H1 (cell line): ENCODE data around the gene SLC11A1. TPM values are rescaled to one million over a fixed set of nuclear protein-coding genes. Genes with fewer than 3 reads are reported as not detected.

ENCODE experiments used
- CTCF ChIA-PET: fragments of 300-600 bp; sonication (Branson Sonifier 250); formaldehyde crosslinking; loops from one replicate; lab custom pipeline; 2021; ENCODE audit not compliant: partially characterized antibody; lab: Charles Lee
- POLR2A ChIA-PET: fragments of 300-600 bp; sonication (Branson Sonifier 250); formaldehyde crosslinking; loops from one replicate; lab custom pipeline; 2021; ENCODE audit warnings: inconsistent platforms; ENCODE audit not compliant: partially characterized antibody; lab: Charles Lee
- DNase-seq, 2 experiments: peaks; one replicate each; pipeline versions ENCODE4 v3.0.0 to v3.0.0-alpha.2; 2010 to 2022; ENCODE audit warnings: low spot score in 2 of 2, low read depth in 1 of 2, mixed read lengths in 1 of 2
- FAIRE-seq: peaks from 2 replicates; lab custom pipeline; 2011; peaks lifted over from hg19 to GRCh38; lab: Jason Lieb, UNC
- H2AFZ ChIP-seq: 2 replicates; pipeline ENCODE4 v1.8.1; 2012; ENCODE audit warnings: low read length, inconsistent platforms
- H2AK5ac ChIP-seq: 2 replicates; pipeline ENCODE4 v1.6.1; 2013; ENCODE audit warnings: low read depth, low read length
- H2BK120ac ChIP-seq: replicated peaks from 2 replicates; pipeline ENCODE3; 2013; ENCODE audit warnings: low read depth, low read length, inconsistent platforms
- H2BK12ac ChIP-seq: 2 replicates; pipeline ENCODE4 v1.6.1; 2013; ENCODE audit warnings: low read depth, low read length
- H2BK15ac ChIP-seq: 2 replicates; pipeline ENCODE4 v1.6.1; 2013; ENCODE audit warnings: low read length
- H2BK20ac ChIP-seq: 2 replicates; pipeline ENCODE4 v1.6.1; 2013; ENCODE audit warnings: low read length
- H2BK5ac ChIP-seq: 2 replicates; pipeline ENCODE4 v1.6.1; 2013; ENCODE audit warnings: low read depth, low read length
- H3K14ac ChIP-seq: 2 replicates; pipeline ENCODE4 v1.6.1; 2013; ENCODE audit warnings: inconsistent platforms; ENCODE audit not compliant: insufficient read length
- H3K18ac ChIP-seq: 2 replicates; pipeline ENCODE4 v1.6.1; 2013; ENCODE audit warnings: low read length; ENCODE audit errors: extremely low read depth
- H3K23ac ChIP-seq: 2 replicates; pipeline ENCODE4 v1.6.1; 2013; ENCODE audit warnings: inconsistent platforms; ENCODE audit not compliant: insufficient read length
- H3K23me2 ChIP-seq: 2 replicates; pipeline ENCODE4 v1.6.1; 2013; ENCODE audit warnings: low read depth, low read length
- H3K27ac ChIP-seq: 2 replicates; pipeline ENCODE4 v1.6.1; 2011; ENCODE audit warnings: low read depth, low read length, inconsistent platforms
- H3K27me3 ChIP-seq, 4 experiments: replicated peaks in 1 of 4; 1 replicate in 1 of 4; 2 replicates in 3 of 4; pipeline versions ENCODE4 v1.6.1 to v1.8.1; 2011 to 2013; ENCODE audit warnings: low read length in 3 of 4, mild to moderate bottlenecking in 3 of 4, inconsistent platforms in 2 of 4, mixed read lengths in 2 of 4, moderate library complexity in 1 of 4; ENCODE audit not compliant: control insufficient read depth in 3 of 4, insufficient read depth in 3 of 4; ENCODE audit errors: extremely low read depth in 1 of 4
- H3K36me3 ChIP-seq, 4 experiments: 2 replicates each; pipeline versions ENCODE4 v1.6.1 to v1.8.1; 2011 to 2013; ENCODE audit warnings: mild to moderate bottlenecking in 4 of 4, low read length in 3 of 4, moderate library complexity in 2 of 4, control low read depth in 1 of 4, inconsistent platforms in 1 of 4; ENCODE audit not compliant: insufficient read depth in 4 of 4, control insufficient read depth in 2 of 4
- H3K4ac ChIP-seq: replicated peaks from 2 replicates; pipeline ENCODE3; 2013; ENCODE audit warnings: low read length, low read depth, mixed read lengths, inconsistent platforms; ENCODE audit not compliant: insufficient read length
- H3K4me1 ChIP-seq, 4 experiments: replicated peaks in 1 of 4; 1 replicate in 1 of 4; 2 replicates in 3 of 4; pipeline versions ENCODE4 v1.6.1 to v1.8.1; 2011 to 2013; ENCODE audit warnings: low read length in 3 of 4, inconsistent platforms in 2 of 4, mixed read lengths in 1 of 4; ENCODE audit not compliant: insufficient read depth in 4 of 4, control insufficient read depth in 3 of 4
- H3K4me2 ChIP-seq, 2 experiments: 2 replicates each; pipeline versions ENCODE4 v1.6.1 to v1.8.1; 2011 to 2013; ENCODE audit warnings: low read depth in 2 of 2, low read length in 2 of 2, control low read depth in 1 of 2, inconsistent platforms in 1 of 2, mild to moderate bottlenecking in 1 of 2; ENCODE audit not compliant: insufficient read depth in 1 of 2
- H3K4me3 ChIP-seq, 4 experiments: fragments of 200-600, 300-600 bp in 1 of 4; sonication (generic), shearing (Covaris generic), sonication (Bioruptor Twin) in 1 of 4; 2 replicates each; pipeline versions ENCODE4 v1.5.1 to v1.8.1; 2011 to 2016; ENCODE audit warnings: low read length in 4 of 4, low read depth in 3 of 4, control low read depth in 2 of 4, inconsistent platforms in 2 of 4, mild to moderate bottlenecking in 2 of 4, mixed read lengths in 1 of 4, moderate library complexity in 1 of 4; ENCODE audit not compliant: insufficient read depth in 2 of 4; ENCODE audit errors: extremely low read depth in 1 of 4
- H3K56ac ChIP-seq: replicated peaks from 2 replicates; pipeline ENCODE3; 2013; ENCODE audit warnings: low read depth, mild to moderate bottlenecking, mixed read lengths, low read length, inconsistent platforms; ENCODE audit not compliant: insufficient read length
- H3K79me1 ChIP-seq: 2 replicates; pipeline ENCODE4 v1.6.1; 2013; ENCODE audit warnings: low read depth, low read length, control low read depth
- H3K79me2 ChIP-seq, 2 experiments: 2 replicates each; pipeline versions ENCODE4 v1.6.1 to v1.8.1; 2012 to 2013; ENCODE audit warnings: low read length in 2 of 2, mild to moderate bottlenecking in 2 of 2, inconsistent platforms in 1 of 2; ENCODE audit not compliant: insufficient read depth in 2 of 2, control insufficient read depth in 1 of 2
- H3K9ac ChIP-seq, 4 experiments: replicated peaks in 1 of 4; 1 replicate in 1 of 4; 2 replicates in 3 of 4; pipeline versions ENCODE4 v1.6.1 to v1.8.1; 2011 to 2013; ENCODE audit warnings: low read depth in 3 of 4, low read length in 3 of 4, control low read depth in 2 of 4, mild to moderate bottlenecking in 2 of 4, moderate library complexity in 2 of 4, inconsistent platforms in 1 of 4; ENCODE audit errors: extremely low read depth in 1 of 4
- H3K9me3 ChIP-seq, 2 experiments: 2 replicates each; pipeline versions ENCODE4 v1.6.1 to v1.8.1; 2012 to 2013; ENCODE audit warnings: mild to moderate bottlenecking in 2 of 2, moderate library complexity in 2 of 2, control low read depth in 1 of 2, inconsistent platforms in 1 of 2, low read depth in 1 of 2, low read length in 1 of 2, mixed read lengths in 1 of 2; ENCODE audit not compliant: insufficient read depth in 2 of 2
- H4K20me1 ChIP-seq, 2 experiments: replicated peaks in 1 of 2; 2 replicates each; pipeline versions ENCODE3 to v1.8.1; 2011 to 2013; ENCODE audit warnings: inconsistent platforms in 2 of 2, low read length in 2 of 2, mild to moderate bottlenecking in 1 of 2; ENCODE audit not compliant: insufficient read depth in 2 of 2, control insufficient read depth in 1 of 2
- H4K5ac ChIP-seq: 2 replicates; pipeline ENCODE4 v1.6.1; 2013; ENCODE audit warnings: low read length, low read depth, mixed read lengths, inconsistent platforms; ENCODE audit not compliant: insufficient read length
- H4K8ac ChIP-seq: 2 replicates; pipeline ENCODE4 v1.8.0; 2013; ENCODE audit warnings: mild to moderate bottlenecking, moderate library complexity, low read length, inconsistent platforms; ENCODE audit not compliant: insufficient read depth; ENCODE audit errors: extremely low read depth
- H4K91ac ChIP-seq: replicated peaks from 2 replicates; pipeline ENCODE3; 2013; ENCODE audit warnings: low read length, mixed read lengths, inconsistent platforms; ENCODE audit not compliant: insufficient read length
- BACH1 ChIP-seq: IDR thresholded peaks from 2 replicates; pipeline ENCODE4 v1.6.1; 2012; ENCODE audit warnings: low read length, improper control_type of control experiment
- CBX5 ChIP-seq: fragments of 300-800, 300-1000 bp; sonication (generic); IDR thresholded peaks from 2 replicates; pipeline ENCODE4 v1.7.1; 2016; ENCODE audit warnings: antibody characterized with exemption, low read length, low read depth
- CHD1 ChIP-seq: IDR thresholded peaks from 2 replicates; pipeline ENCODE4 v1.6.1; 2012; ENCODE audit warnings: low read depth, low read length, improper control_type of control experiment
- HDAC6 ChIP-seq: IDR thresholded peaks from one replicate; pipeline ENCODE4 v1.7.1; 2012; ENCODE audit warnings: low read depth, mild to moderate bottlenecking, inconsistent platforms, low read length, moderate library complexity
- KDM5A ChIP-seq: fragments of 200-600 bp; IDR thresholded peaks from 2 replicates; pipeline ENCODE4 v1.7.1; 2012; ENCODE audit warnings: mild to moderate bottlenecking, low read length, inconsistent platforms, mixed read lengths
- MAFK ChIP-seq: IDR thresholded peaks from 2 replicates; pipeline ENCODE4 v1.6.1; 2012; ENCODE audit warnings: low read depth, mild to moderate bottlenecking, improper control_type of control experiment, low read length
- NANOG ChIP-seq: IDR thresholded peaks from 2 replicates; pipeline ENCODE4 v1.6.1; 2011; ENCODE audit warnings: low read length, low read depth, mild to moderate bottlenecking, inconsistent platforms; ENCODE audit not compliant: insufficient read depth, poor library complexity, severe bottlenecking
- POLR2AphosphoS5 ChIP-seq: IDR thresholded peaks from 2 replicates; pipeline ENCODE4 v1.6.1; 2011; ENCODE audit warnings: low read depth, low read length
- POU5F1 ChIP-seq: IDR thresholded peaks from 2 replicates; pipeline ENCODE4 v1.6.1; 2011; ENCODE audit warnings: low read depth, mild to moderate bottlenecking, low read length, moderate library complexity
- SP1 ChIP-seq: IDR thresholded peaks from 2 replicates; pipeline ENCODE4 v1.6.1; 2011; ENCODE audit warnings: low read depth, low read length
- TAF1 ChIP-seq: IDR thresholded peaks from 2 replicates; pipeline ENCODE4 v1.6.1; 2011; ENCODE audit warnings: mild to moderate bottlenecking, low read depth, low read length
- TAF7 ChIP-seq: optimal IDR thresholded peaks from 2 replicates; pipeline ENCODE3; 2011; ENCODE audit warnings: low read depth, mild to moderate bottlenecking, inconsistent platforms, low read length, moderate library complexity, borderline replicate concordance
- TEAD4 ChIP-seq: IDR thresholded peaks from 2 replicates; pipeline ENCODE4 v1.6.1; 2012; ENCODE audit warnings: low read depth, low read length, inconsistent platforms, mixed read lengths
- WGBS, 2 experiments: shearing (Covaris generic) in 1 of 2; methylation state at CpG; one replicate each; pipeline versions ENCODE4 v1.1.6 to v1.1.7; 2013 to 2015; ENCODE audit warnings: low lambda C conversion rate in 2 of 2, mixed read lengths in 2 of 2, inconsistent platforms in 1 of 2, low coverage in 1 of 2, missing lambda C conversion rate in 1 of 2; ENCODE audit not compliant: insufficient replicate concordance in 2 of 2, insufficient coverage in 1 of 2, insufficient read length in 1 of 2; ENCODE audit errors: extremely low coverage in 1 of 2, missing lambda C conversion rate in 1 of 2; 5-methylcytosine and 5-hydroxymethylcytosine counted together
- polyA plus RNA-seq, 7 experiments: library from polyadenylated mRNA; depleted of rRNA in 3 of 7; stranded (reverse) in 5 of 7; unstranded in 2 of 7; fragments of >200 nt in 5 of 7; fragments of 200-250 nt in 2 of 7; gene quantifications; 1 replicate in 5 of 7; 2 replicates in 1 of 7; 4 replicates in 1 of 7; pipeline versions ENCODE4 v1.2.1 to v1.2.3, GENCODE V29; 2011 to 2013; ENCODE audit warnings: missing spikeins in 2 of 7, mixed read lengths in 2 of 7
- total RNA-seq: library from RNA; stranded (reverse); fragmentation: NEBNext Ultra II Directional; extraction: Animal tissue kit (Norgen Biotek cat#: 25700); gene quantifications from 2 replicates; pipeline ENCODE4 v1.2.1, GENCODE V29; 2021
- TF ChIP-seq, protein P1 (sequence below): IDR thresholded peaks from 2 replicates; pipeline ENCODE4 v1.6.1; 2012; ENCODE audit warnings: low read length, inconsistent platforms

SLC11A1 gene
- total and polyA plus RNA-seq, 2 of the 8 experiments (the other 6 are each of a cell fraction or from before 2014, with no cell fraction given): 0.20 to 0.43 TPM

DNA sequence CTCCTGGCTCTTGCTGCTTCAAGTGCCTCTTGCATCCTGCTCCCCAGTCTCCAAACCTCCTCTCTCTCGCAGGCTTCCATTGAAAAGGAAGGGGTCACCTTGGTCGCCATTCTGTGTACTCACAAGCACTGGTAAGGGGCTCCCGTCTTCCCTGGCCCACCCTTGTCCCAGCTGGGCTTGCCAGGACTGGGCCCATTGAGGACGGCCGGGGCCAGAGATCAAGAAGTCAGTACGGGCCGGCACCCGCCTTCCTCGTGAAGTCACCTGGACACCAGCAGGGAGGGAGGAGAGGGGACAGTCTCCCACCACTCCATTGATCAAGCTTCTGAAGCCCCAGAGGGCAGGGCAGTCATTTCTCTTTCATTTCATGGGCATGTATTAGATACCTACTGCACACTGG is 41.4 kb upstream of the SLC11A1 start:
- Histone ChIP-seq H2BK120ac (no peak overlapping the region), H2BK15ac (no peak overlapping the region), H4K91ac (no peak overlapping the region), H4K5ac (no peak overlapping the region), H3K23ac (no peak overlapping the region), H3K9ac (no peak overlapping the region), H2BK5ac (no peak overlapping the region), H2AK5ac (no peak overlapping the region), H3K4ac (no peak overlapping the region), H2BK20ac (no peak overlapping the region), H3K18ac (no peak overlapping the region), H3K27me3 (no peaks in the 10 kb centered on the region), H4K20me1 (no peaks in the 10 kb centered on the region), H3K4me2 (no peak overlapping the region), H4K8ac (no peak overlapping the region), H3K27ac (no peak overlapping the region), H3K4me1 (no peaks in the 10 kb centered on the region), H3K23me2 (no peaks in the 10 kb centered on the region), H3K9me3 (no peaks in the 10 kb centered on the region), H3K79me1 (no peaks in the 10 kb centered on the region), H3K79me2 (no peaks in the 10 kb centered on the region), H2AFZ (no peak overlapping the region), H3K14ac (no peak overlapping the region), H2BK12ac (no peak overlapping the region), H3K4me3 (no peak overlapping the region), H3K56ac (no peak overlapping the region), H3K36me3 (no peaks in the 10 kb centered on the region)
- FAIRE-seq: no peak
- TF ChIP-seq, protein P1, sequence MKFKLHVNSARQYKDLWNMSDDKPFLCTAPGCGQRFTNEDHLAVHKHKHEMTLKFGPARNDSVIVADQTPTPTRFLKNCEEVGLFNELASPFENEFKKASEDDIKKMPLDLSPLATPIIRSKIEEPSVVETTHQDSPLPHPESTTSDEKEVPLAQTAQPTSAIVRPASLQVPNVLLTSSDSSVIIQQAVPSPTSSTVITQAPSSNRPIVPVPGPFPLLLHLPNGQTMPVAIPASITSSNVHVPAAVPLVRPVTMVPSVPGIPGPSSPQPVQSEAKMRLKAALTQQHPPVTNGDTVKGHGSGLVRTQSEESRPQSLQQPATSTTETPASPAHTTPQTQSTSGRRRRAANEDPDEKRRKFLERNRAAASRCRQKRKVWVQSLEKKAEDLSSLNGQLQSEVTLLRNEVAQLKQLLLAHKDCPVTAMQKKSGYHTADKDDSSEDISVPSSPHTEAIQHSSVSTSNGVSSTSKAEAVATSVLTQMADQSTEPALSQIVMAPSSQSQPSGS: no peak
- no peak for TF ChIP-seq POU5F1
- TF ChIP-seq HDAC6: no peak
- TF ChIP-seq NANOG: no peak
- TF ChIP-seq CBX5: no peak
- TF ChIP-seq SP1: no peak
- TF ChIP-seq CHD1: no peak
- no peak for TF ChIP-seq TAF7
- TF ChIP-seq TEAD4: no peak
- no peak for TF ChIP-seq KDM5A
- no peak for TF ChIP-seq MAFK
- TF ChIP-seq BACH1: no peak
- TF ChIP-seq TAF1: no peak
- no peak for TF ChIP-seq POLR2AphosphoS5
- no peak for DNase-seq
- POLR2A ChIA-PET: interaction anchor here (1.0 kb wide), 1 partner anchor 17 kb away, joined by 3 read pairs; no protein-coding TSS in a partner anchor
- 85% methylated on average over 9 of the region's 9 CpGs; no CpG with 5 or more reads in 1 of the 2 experiments for WGBS, 2 experiments
- CTCF ChIA-PET: interaction anchor here (0.6 to 2.4 kb wide), 6 partner anchors 10 to 71 kb away, joined by 3 to 10 read pairs (median 4); partner anchors contain the start of genes AAMP and CATIP
